ENCODE results near the gene GSTA1.
"Not testable (repeated sequence)": the region's sequence is repeated elsewhere in the genome, so short reads cannot be mapped to it uniquely, and the experiment has no call there.

DNA sequence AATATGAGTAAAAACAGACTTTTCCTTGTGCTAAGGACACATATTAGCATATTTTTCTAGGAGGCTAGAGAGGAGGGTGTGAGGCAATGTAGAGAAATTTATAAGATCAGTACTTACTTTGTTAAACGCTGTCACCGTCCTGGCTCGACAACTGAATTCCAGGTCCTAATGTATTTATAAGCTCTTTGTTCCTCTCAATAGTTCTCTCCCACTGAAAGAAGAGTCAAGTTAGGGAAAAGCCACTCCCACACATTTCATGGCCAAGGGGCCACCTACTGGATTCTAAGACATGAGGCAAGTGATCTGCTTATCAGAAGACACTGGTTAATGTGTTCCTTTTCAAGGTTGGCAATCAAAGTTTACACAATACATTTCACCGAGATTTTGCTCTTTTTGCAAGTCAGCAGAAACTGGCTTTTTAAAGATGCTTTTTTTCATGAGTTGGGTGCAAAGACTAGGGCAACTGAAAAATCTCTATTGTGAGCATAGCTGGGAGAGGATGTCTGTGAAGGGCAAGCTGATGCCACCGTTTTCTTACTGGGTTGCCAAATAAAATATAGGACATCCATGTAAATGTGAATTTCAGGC, at the start of gene GSTA1:
- TF ChIP-seq YY1 (IDR thresholded peaks at IDR 0.05; ENCODE audit: insufficient read depth, insufficient read length); SUZ12 (IDR thresholded peaks at IDR 0.05; ENCODE audit: extremely low read depth, insufficient read depth, insufficient read length); ZNF274 (IDR thresholded peaks at IDR 0.05; ENCODE audit: low read depth, low read length): not testable (repeated sequence)

All from NT2/D1 (cell line).